PC-9 (cell line): ENCODE results near the gene FCRLB. TPM values are rescaled to one million over a fixed set of nuclear protein-coding genes. Genes with fewer than 3 reads are reported as not detected.
A peak's percentile ranks its signal among the peaks of the same experiment; 100 is the strongest.
"Not testable (repeated sequence)": the region's sequence is repeated elsewhere in the genome, so short reads cannot be mapped to it uniquely, and the experiment has no call there.

ENCODE experiments used
- BruUV-seq: library from RNA; stranded (reverse); fragments of 400-500 nt; replicated peaks from 2 replicates; lab custom pipeline; 2021; lab: Mats Ljungman, UMichigan
- CTCF ChIA-PET: fragments of 300-600 bp; sonication (Branson Sonifier 250); formaldehyde crosslinking; loops from one replicate; lab custom pipeline; 2022; ENCODE audit warnings: antibody characterized with exemption; lab: Charles Lee
- POLR2A ChIA-PET: fragments of 300-600 bp; sonication (Branson Sonifier 250); formaldehyde crosslinking; loops from one replicate; lab custom pipeline; 2022; ENCODE audit warnings: antibody characterized with exemption; ENCODE audit not compliant: unreplicated experiment; lab: Charles Lee
- DNase-seq, 2 experiments: peaks; one replicate each; pipeline versions ENCODE4 v3.0.0 to v3.0.0-alpha.2; 2015 to 2022; ENCODE audit warnings: mixed read lengths in 1 of 2
- H2AFZ ChIP-seq: fragments of 200-600 bp; sonication (generic); 2 replicates; pipeline ENCODE4 v1.8.1; 2017; ENCODE audit warnings: antibody characterized with exemption
- H3F3A ChIP-seq: fragments of 200-600 bp; sonication (generic); 2 replicates; pipeline ENCODE4 v1.8.1; 2017; ENCODE audit warnings: antibody characterized with exemption, mild to moderate bottlenecking, low read depth; ENCODE audit not compliant: insufficient read depth
- H3K27ac ChIP-seq: fragments of 200-600 bp; sonication (generic); 2 replicates; pipeline ENCODE4 v1.6.1; 2016; ENCODE audit warnings: mixed run types
- H3K27me3 ChIP-seq: fragments of 200-600 bp; sonication (generic); 2 replicates; pipeline ENCODE4 v1.6.1; 2016; ENCODE audit warnings: low read depth, mixed run types; ENCODE audit not compliant: insufficient read depth
- H3K36me3 ChIP-seq: fragments of 200-600 bp; sonication (generic); 2 replicates; pipeline ENCODE4 v1.6.1; 2016; ENCODE audit warnings: low read depth, mixed run types
- H3K4me1 ChIP-seq: fragments of 200-600 bp; sonication (generic); replicated peaks from 2 replicates; pipeline ENCODE4 v1.6.1; 2016; ENCODE audit warnings: mixed run types; ENCODE audit not compliant: insufficient read depth
- H3K4me2 ChIP-seq: fragments of 200-600 bp; sonication (generic); 2 replicates; pipeline ENCODE4 v1.6.1; 2017; ENCODE audit warnings: mixed run types
- H3K4me3 ChIP-seq: fragments of 200-600 bp; sonication (generic); 2 replicates; pipeline ENCODE4 v1.6.1; 2016; ENCODE audit warnings: mixed run types
- H3K79me2 ChIP-seq: fragments of 200-600 bp; sonication (generic); 2 replicates; pipeline ENCODE4 v1.6.1; 2017; ENCODE audit warnings: low read depth, mixed run types
- H3K9me2 ChIP-seq: fragments of 200-600 bp; sonication (generic); 2 replicates; pipeline ENCODE4 v1.8.1; 2017; ENCODE audit warnings: mild to moderate bottlenecking; ENCODE audit not compliant: insufficient read depth
- H3K9me3 ChIP-seq: fragments of 200-600 bp; sonication (generic); 2 replicates; pipeline ENCODE4 v1.8.1; 2016; ENCODE audit warnings: low read depth; ENCODE audit not compliant: insufficient read depth
- H4K20me1 ChIP-seq: fragments of 200-600 bp; sonication (generic); 2 replicates; pipeline ENCODE4 v1.8.1; 2017; ENCODE audit not compliant: insufficient read depth
- EZH2 ChIP-seq: fragments of 200-600 bp; sonication (generic); IDR thresholded peaks from 2 replicates; pipeline ENCODE4 v1.8.0; 2017; ENCODE audit warnings: antibody characterized with exemption, low read depth
- intact Hi-C: fragments of 100-400 bp; cut with micrococcal nuclease; formaldehyde crosslinking; loops from one replicate; pipeline ENCODE4 v1.10.0; 2022; ENCODE audit not compliant: unreplicated experiment
- total RNA-seq: library from RNA; stranded (reverse); gene quantifications from 2 replicates; pipeline ENCODE4 v1.2.3, GENCODE V29; 2021
- TF ChIP-seq, protein P1 (sequence below): fragments of 200-600 bp; sonication (generic); conservative IDR thresholded peaks from 2 replicates; pipeline ENCODE4 v1.6.1; 2017; ENCODE audit warnings: mixed run types, antibody characterized with exemption, mild to moderate bottlenecking, moderate library complexity

The FCRLB gene
- total RNA-seq, 1 experiment from 2014 or later, result 1.0 TPM

DNA sequence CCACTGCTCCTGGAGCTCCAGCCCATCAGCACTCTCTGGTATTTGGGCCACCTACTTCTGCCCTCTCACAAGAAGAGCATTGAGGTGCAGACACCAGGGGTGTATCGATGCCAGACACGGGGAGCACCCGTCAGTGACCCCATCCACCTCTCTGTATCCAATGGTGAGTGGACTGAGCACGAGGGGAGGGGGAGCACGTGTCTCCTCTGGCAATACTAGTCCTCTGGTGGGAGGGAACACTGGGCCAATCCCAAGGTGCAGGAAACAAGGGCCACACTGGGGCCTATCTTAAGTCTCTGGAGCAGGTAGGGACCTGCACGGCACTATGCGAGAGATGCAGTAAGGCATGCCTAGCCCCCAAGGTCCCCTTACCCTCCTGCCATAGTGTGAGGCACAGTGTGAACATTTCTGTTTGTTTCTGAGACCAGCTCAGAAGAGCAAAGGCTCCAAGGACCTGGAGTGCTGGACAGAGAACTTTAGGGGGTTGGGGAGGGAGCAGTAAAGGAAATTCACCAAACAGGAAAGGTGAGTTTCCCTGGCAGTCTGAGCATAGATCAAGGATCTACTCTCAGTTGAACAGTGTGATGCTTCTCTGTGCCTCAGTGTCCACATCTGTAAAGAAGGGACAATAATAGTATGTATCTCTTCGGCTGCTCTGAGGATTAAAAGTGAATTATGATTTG is 2.3 kb downstream of the FCRLB start:
- peak; percentile 20 to 61 for DNase-seq

GRCh38 chr1:161725258-161725907 is 4.0 kb downstream of the FCRLB start:
- BruUV-seq, H3K9me2 ChIP-seq, H4K20me1 ChIP-seq, H3K9me3 ChIP-seq, DNase-seq, CTCF ChIA-PET, H3K36me3 ChIP-seq, H3K27me3 ChIP-seq, intact Hi-C loops: not testable (repeated sequence)
- peaks cover 61% of the 10 kb centered on the region for H3K4me1 ChIP-seq
- peak overlapping the region; percentile 97 for H3K4me3 ChIP-seq
- peaks cover 18% of the 10 kb centered on the region for H3K79me2 ChIP-seq
- H3K4me2 ChIP-seq, result peak overlapping the region; percentile 99
- H3F3A ChIP-seq, result peaks cover 21% of the 10 kb centered on the region
- POLR2A ChIA-PET, result interaction anchor here (0.6 kb wide), 1 partner anchor 652 kb away, joined by 6 read pairs; no protein-coding TSS in a partner anchor
- peak overlapping the region; percentile 88 for H2AFZ ChIP-seq
- H3K27ac ChIP-seq, result peak overlapping the region; percentile 69

More for the DNA sequence above, 2.3 kb downstream of the FCRLB start:
- Histone ChIP-seq H3K79me2 (peaks cover 18% of the 10 kb centered on the region), H3K27ac (no peak overlapping the region), H3K4me1 (peaks cover 49% of the 10 kb centered on the region), H4K20me1 (no peaks in the 10 kb centered on the region), H2AFZ (no peak overlapping the region), H3K9me3 (no peaks in the 10 kb centered on the region), H3K9me2 (no peaks in the 10 kb centered on the region), H3K4me3 (no peak overlapping the region), H3F3A (0 out of 2 replicates have a peak, but pooled peaks cover 4% of the 10 kb centered on the region), H3K36me3 (no peaks in the 10 kb centered on the region), H3K4me2 (peak overlapping the region; percentile 32), H3K27me3 (no peaks in the 10 kb centered on the region)
- POLR2A ChIA-PET, result no interaction called here
- intact Hi-C loops, result no loop called here
- TF ChIP-seq EZH2, result no peak
- TF ChIP-seq, protein P1, sequence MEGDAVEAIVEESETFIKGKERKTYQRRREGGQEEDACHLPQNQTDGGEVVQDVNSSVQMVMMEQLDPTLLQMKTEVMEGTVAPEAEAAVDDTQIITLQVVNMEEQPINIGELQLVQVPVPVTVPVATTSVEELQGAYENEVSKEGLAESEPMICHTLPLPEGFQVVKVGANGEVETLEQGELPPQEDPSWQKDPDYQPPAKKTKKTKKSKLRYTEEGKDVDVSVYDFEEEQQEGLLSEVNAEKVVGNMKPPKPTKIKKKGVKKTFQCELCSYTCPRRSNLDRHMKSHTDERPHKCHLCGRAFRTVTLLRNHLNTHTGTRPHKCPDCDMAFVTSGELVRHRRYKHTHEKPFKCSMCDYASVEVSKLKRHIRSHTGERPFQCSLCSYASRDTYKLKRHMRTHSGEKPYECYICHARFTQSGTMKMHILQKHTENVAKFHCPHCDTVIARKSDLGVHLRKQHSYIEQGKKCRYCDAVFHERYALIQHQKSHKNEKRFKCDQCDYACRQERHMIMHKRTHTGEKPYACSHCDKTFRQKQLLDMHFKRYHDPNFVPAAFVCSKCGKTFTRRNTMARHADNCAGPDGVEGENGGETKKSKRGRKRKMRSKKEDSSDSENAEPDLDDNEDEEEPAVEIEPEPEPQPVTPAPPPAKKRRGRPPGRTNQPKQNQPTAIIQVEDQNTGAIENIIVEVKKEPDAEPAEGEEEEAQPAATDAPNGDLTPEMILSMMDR, result no peak
- no TSS peak for BruUV-seq
- CTCF ChIA-PET, result no interaction called here

DNA sequence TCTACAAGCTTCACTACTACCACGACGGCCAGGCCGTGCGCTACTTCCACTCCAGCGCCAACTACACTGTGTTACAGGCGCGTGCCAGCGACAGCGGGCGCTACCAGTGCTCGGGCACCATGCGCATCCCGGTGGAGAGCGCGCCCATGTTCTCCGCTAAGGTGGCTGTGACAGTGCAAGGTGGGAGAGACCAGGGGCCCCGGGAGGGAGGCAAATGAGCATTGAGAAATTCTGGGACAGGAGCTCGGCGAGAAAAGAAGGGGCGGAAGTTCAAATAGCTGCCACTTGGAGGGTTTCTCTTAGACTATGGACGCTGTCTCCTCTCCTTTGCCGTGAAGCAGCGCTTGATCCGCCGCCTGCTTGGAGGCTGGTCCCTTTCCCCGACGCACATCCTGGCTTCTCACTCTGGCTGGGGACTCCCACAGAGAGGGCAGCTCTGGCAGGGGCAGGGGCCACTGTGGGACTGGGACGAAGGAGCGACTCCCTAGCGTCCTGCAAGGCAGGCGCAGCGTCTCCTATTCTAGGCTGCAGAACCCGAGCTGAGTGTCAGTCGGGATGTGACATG is 4.6 kb downstream of the FCRLB start:
- intact Hi-C loops, result loop anchor here (2.0 kb wide), 2 partner anchors 23 to 113 kb away; partner anchors contain the start of gene DUSP12
- ChIA-PET POLR2A (interaction anchor here (0.5 to 0.7 kb wide), 3 partner anchors 326 to 1318 kb away, joined by 5 to 9 read pairs (median 6); no protein-coding TSS in a partner anchor), CTCF (no interaction called here)
- no peak for TF ChIP-seq EZH2
- TF ChIP-seq, protein P1, result 0 out of 2 replicates have a peak, but pooled peaks have one; percentile 24
- H3K9me3 ChIP-seq, result no peaks in the 10 kb centered on the region
- no peaks in the 10 kb centered on the region for H3K9me2 ChIP-seq
- H3K4me2 ChIP-seq, result peak overlapping the region; percentile 99
- no peaks in the 10 kb centered on the region for H4K20me1 ChIP-seq
- H3F3A ChIP-seq, result peaks cover 27% of the 10 kb centered on the region
- peak overlapping the region; percentile 97 for H3K4me3 ChIP-seq
- DNase-seq, result peak; percentile 44 to 51
- peaks cover 66% of the 10 kb centered on the region for H3K4me1 ChIP-seq
- no peaks in the 10 kb centered on the region for H3K36me3 ChIP-seq
- BruUV-seq, result TSS peak; percentile 49
- H3K27me3 ChIP-seq, result no peaks in the 10 kb centered on the region
- peak overlapping the region; percentile 69 for H3K27ac ChIP-seq
- H2AFZ ChIP-seq, result peak overlapping the region; percentile 88
- peaks cover 18% of the 10 kb centered on the region for H3K79me2 ChIP-seq
